SK-N-SH (cell line): ENCODE measurements around the gene MAP1B. TPM values are rescaled to one million over a fixed set of nuclear protein-coding genes. Genes with fewer than 3 reads are reported as not detected.

Experiments used
- CTCF ChIA-PET: fragments of 300-600, 350-600 bp; formaldehyde crosslinking; extraction: SDS; loops from one replicate; lab custom pipeline; 2021; lab: Yijun Ruan, JAX
- POLR2A ChIA-PET: fragments of 350-600 bp; sonication (Branson Sonifier 250); formaldehyde crosslinking; extraction: SDS; loops from one replicate; lab custom pipeline; 2020; ENCODE audit warnings: antibody characterized with exemption, inconsistent platforms; lab: Yijun Ruan, JAX
- DNase-seq: peaks from one replicate; pipeline ENCODE4 v3.0.0; 2012
- H2AFZ ChIP-seq: fragments of 200-600 bp; sonication (generic); 2 replicates; pipeline ENCODE4 v1.8.1; 2016; ENCODE audit warnings: antibody characterized with exemption, mild to moderate bottlenecking, low read depth
- H3F3A ChIP-seq: fragments of 200-600 bp; sonication (generic); replicated peaks from 2 replicates; pipeline ENCODE3; 2016; ENCODE audit warnings: antibody characterized with exemption, mild to moderate bottlenecking; ENCODE audit not compliant: insufficient read depth
- H3K27ac ChIP-seq, 2 experiments: fragments of 200-500 bp in 1 of 2; fragments of 200-600 bp in 1 of 2; sonication (Bioruptor generic) in 1 of 2; sonication (generic), shearing (Covaris generic) in 1 of 2; 2 replicates each; pipeline versions ENCODE4 v1.5.1 to v1.6.1; 2014 to 2016; ENCODE audit warnings: low read depth in 2 of 2, inconsistent platforms in 1 of 2, low read length in 1 of 2, mild to moderate bottlenecking in 1 of 2, mixed read lengths in 1 of 2
- H3K27me3 ChIP-seq: fragments of 200-600 bp; sonication (generic), shearing (Covaris generic); 2 replicates; pipeline ENCODE4 v1.6.1; 2016; ENCODE audit warnings: mixed run types; ENCODE audit not compliant: insufficient read depth
- H3K36me3 ChIP-seq, 2 experiments: fragments of 200-500 bp in 1 of 2; fragments of 200-600 bp in 1 of 2; sonication (Bioruptor generic) in 1 of 2; sonication (generic) in 1 of 2; replicated peaks in 1 of 2; 2 replicates each; pipeline versions ENCODE3 to v1.5.1; 2014 to 2016; ENCODE audit warnings: low read length in 1 of 2, mild to moderate bottlenecking in 1 of 2; ENCODE audit not compliant: insufficient read depth in 2 of 2, control insufficient read depth in 1 of 2
- H3K4me1 ChIP-seq, 2 experiments: fragments of 200-500 bp in 1 of 2; fragments of 200-600 bp in 1 of 2; sonication (Bioruptor generic) in 1 of 2; sonication (generic), shearing (Covaris generic) in 1 of 2; 2 replicates each; pipeline versions ENCODE4 v1.5.1 to v1.6.1; 2014 to 2016; ENCODE audit warnings: low read depth in 1 of 2, low read length in 1 of 2, mixed run types in 1 of 2; ENCODE audit not compliant: insufficient read depth in 2 of 2, control insufficient read depth in 1 of 2
- H3K4me2 ChIP-seq: fragments of 200-600 bp; sonication (generic), shearing (Covaris generic); 2 replicates; pipeline ENCODE4 v1.6.1; 2017; ENCODE audit warnings: mixed run types
- H3K4me3 ChIP-seq, 2 experiments: fragments of 200-500 bp in 1 of 2; fragments of 200-600 bp in 1 of 2; sonication (Bioruptor generic) in 1 of 2; sonication (generic), shearing (Covaris generic) in 1 of 2; 2 replicates each; pipeline versions ENCODE4 v1.5.1 to v1.8.1; 2014 to 2016; ENCODE audit warnings: low read depth in 2 of 2, inconsistent platforms in 1 of 2, low read length in 1 of 2, mild to moderate bottlenecking in 1 of 2, mixed read lengths in 1 of 2, moderate library complexity in 1 of 2
- H3K79me2 ChIP-seq: fragments of 200-600 bp; sonication (generic); 2 replicates; pipeline ENCODE4 v1.8.1; 2017; ENCODE audit warnings: mild to moderate bottlenecking; ENCODE audit not compliant: insufficient read depth
- H3K9ac ChIP-seq: fragments of 200-600 bp; sonication (generic); 2 replicates; pipeline ENCODE4 v1.6.1; 2017; ENCODE audit warnings: mixed run types
- H3K9me2 ChIP-seq: fragments of 200-600 bp; sonication (generic); 2 replicates; pipeline ENCODE4 v1.6.1; 2017; ENCODE audit warnings: mixed run types
- H3K9me3 ChIP-seq: fragments of 200-600 bp; sonication (generic); 2 replicates; pipeline ENCODE4 v1.6.1; 2017; ENCODE audit warnings: mixed run types, mild to moderate bottlenecking, moderate library complexity
- H4K20me1 ChIP-seq: fragments of 200-600 bp; sonication (generic); 2 replicates; pipeline ENCODE4 v1.6.1; 2017; ENCODE audit warnings: mild to moderate bottlenecking, mixed run types; ENCODE audit not compliant: insufficient read depth
- ELF1 ChIP-seq: IDR thresholded peaks from 2 replicates; pipeline ENCODE4 v1.4.0; 2012
- FOSL2 ChIP-seq: IDR thresholded peaks from 2 replicates; pipeline ENCODE4 v1.4.0; 2012; ENCODE audit warnings: low read depth, mild to moderate bottlenecking, moderate library complexity, borderline replicate concordance
- FOXM1 ChIP-seq: IDR thresholded peaks from 2 replicates; pipeline ENCODE4 v1.4.0; 2012; ENCODE audit warnings: low read depth, mild to moderate bottlenecking
- GATA2 ChIP-seq: sonication (generic); formaldehyde crosslinking; IDR thresholded peaks from 2 replicates; pipeline ENCODE4 v1.5.0; 2020; ENCODE audit warnings: mild to moderate bottlenecking, missing genetic modification reagents
- MEF2A ChIP-seq: IDR thresholded peaks from 2 replicates; pipeline ENCODE4 v1.4.0; 2012; ENCODE audit warnings: low read depth, borderline replicate concordance
- NFIC ChIP-seq: IDR thresholded peaks from 2 replicates; pipeline ENCODE4 v1.4.0; 2012; ENCODE audit warnings: borderline replicate concordance
- POLR2AphosphoS5 ChIP-seq: IDR thresholded peaks from 2 replicates; pipeline ENCODE4 v1.6.1; 2012; ENCODE audit warnings: low read depth, low read length
- RFX5 ChIP-seq: IDR thresholded peaks from 2 replicates; pipeline ENCODE4 v1.6.1; 2012; ENCODE audit warnings: mild to moderate bottlenecking, improper control_type of control experiment, low read length
- RXRA ChIP-seq: IDR thresholded peaks from 2 replicates; pipeline ENCODE4 v1.4.0; 2012; ENCODE audit warnings: low read depth, mild to moderate bottlenecking, borderline replicate concordance
- SIN3A ChIP-seq: IDR thresholded peaks from 2 replicates; pipeline ENCODE4 v1.6.1; 2012; ENCODE audit warnings: low read depth, mild to moderate bottlenecking, low read length, moderate library complexity, borderline replicate concordance
- TAF1 ChIP-seq: IDR thresholded peaks from 2 replicates; pipeline ENCODE4 v1.6.1; 2012; ENCODE audit warnings: low read depth, mild to moderate bottlenecking, low read length, moderate library complexity, borderline replicate concordance
- TEAD4 ChIP-seq: IDR thresholded peaks from 2 replicates; pipeline ENCODE4 v1.4.0; 2012; ENCODE audit warnings: mild to moderate bottlenecking, borderline replicate concordance; ENCODE audit not compliant: insufficient read depth
- WGBS: methylation state at CpG from one replicate; pipeline ENCODE4 v1.1.6; 2017; ENCODE audit warnings: low lambda C conversion rate; 5-methylcytosine and 5-hydroxymethylcytosine counted together
- polyA plus RNA-seq, 3 experiments: library from polyadenylated mRNA; depleted of rRNA; stranded (reverse); fragments of >200 nt; gene quantifications; 2 replicates each; pipeline ENCODE4 v1.2.3, GENCODE V29; 2012
- TF ChIP-seq, protein P1 (sequence below): IDR thresholded peaks from 2 replicates; pipeline ENCODE4; 2012
- TF ChIP-seq, protein P2 (sequence below): IDR thresholded peaks from 2 replicates; pipeline ENCODE4 v1.4.0; 2012; ENCODE audit warnings: low read depth
- TF ChIP-seq, protein P3 (sequence below): fragments of 150-350 bp; IDR thresholded peaks from 2 replicates; pipeline ENCODE4 v1.6.1; 2017; ENCODE audit warnings: antibody characterized with exemption, low read length, low read depth, borderline replicate concordance
- TF ChIP-seq, protein P4 (sequence below): fragments of 150-350 bp; IDR thresholded peaks from 2 replicates; pipeline ENCODE4 v1.6.1; 2016; ENCODE audit warnings: mild to moderate bottlenecking, low read depth, low read length
- TF ChIP-seq, protein P5 (sequence below): IDR thresholded peaks from 2 replicates; pipeline ENCODE4 v1.4.0; 2012; ENCODE audit warnings: low read depth, borderline replicate concordance
- TF ChIP-seq, protein P6 (sequence below): IDR thresholded peaks from 2 replicates; pipeline ENCODE4 v1.6.1; 2012; ENCODE audit warnings: mild to moderate bottlenecking, low read depth, low read length, moderate library complexity

MAP1B gene
- polyA plus RNA-seq, 1 of the 3 experiments (the other 2 are of a cell fraction): 47.5 TPM

DNA sequence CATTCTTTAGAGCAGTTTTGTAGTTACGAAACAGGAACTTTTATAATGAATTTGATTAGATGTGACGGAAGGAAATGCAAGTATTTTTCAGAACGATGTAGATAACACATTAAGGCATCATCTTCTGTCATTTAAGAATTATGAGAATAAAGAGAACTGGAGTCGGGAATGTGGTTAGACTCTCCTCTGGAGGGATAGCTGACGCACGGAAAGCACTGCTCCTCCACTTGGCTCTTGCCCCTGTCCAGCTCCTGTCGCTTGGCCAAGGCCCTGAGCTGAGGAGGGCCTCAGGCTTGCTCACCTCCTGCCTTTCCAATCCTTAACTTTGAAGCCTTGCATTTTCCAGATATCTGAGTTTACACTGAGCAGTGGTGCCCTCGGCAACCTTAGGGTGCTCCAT is 60.5 kb downstream of the MAP1B start (continued):
- peak; percentile 22; the same call in 1 of the 2 replicates for TF ChIP-seq POLR2AphosphoS5
- no peak for TF ChIP-seq ELF1
- TF ChIP-seq, protein P1, sequence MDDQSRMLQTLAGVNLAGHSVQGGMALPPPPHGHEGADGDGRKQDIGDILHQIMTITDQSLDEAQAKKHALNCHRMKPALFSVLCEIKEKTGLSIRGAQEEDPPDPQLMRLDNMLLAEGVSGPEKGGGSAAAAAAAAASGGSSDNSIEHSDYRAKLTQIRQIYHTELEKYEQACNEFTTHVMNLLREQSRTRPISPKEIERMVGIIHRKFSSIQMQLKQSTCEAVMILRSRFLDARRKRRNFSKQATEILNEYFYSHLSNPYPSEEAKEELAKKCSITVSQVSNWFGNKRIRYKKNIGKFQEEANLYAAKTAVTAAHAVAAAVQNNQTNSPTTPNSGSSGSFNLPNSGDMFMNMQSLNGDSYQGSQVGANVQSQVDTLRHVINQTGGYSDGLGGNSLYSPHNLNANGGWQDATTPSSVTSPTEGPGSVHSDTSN: peak; percentile 83
- TF ChIP-seq NFIC: peak; percentile 32; the same call in 1 of the 2 replicates
- TF ChIP-seq FOXM1: 0 out of 2 replicates have a peak, but pooled peaks have one; percentile 26
- no peak; the same call in 1 of the 2 replicates for TF ChIP-seq RXRA
- TF ChIP-seq SIN3A: peak; percentile 36; the same call in 1 of the 2 replicates
- no peak for TF ChIP-seq TEAD4
- TF ChIP-seq, protein P2, sequence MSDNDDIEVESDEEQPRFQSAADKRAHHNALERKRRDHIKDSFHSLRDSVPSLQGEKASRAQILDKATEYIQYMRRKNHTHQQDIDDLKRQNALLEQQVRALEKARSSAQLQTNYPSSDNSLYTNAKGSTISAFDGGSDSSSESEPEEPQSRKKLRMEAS: 0 out of 2 replicates have a peak, but pooled peaks have one; percentile 30

DNA sequence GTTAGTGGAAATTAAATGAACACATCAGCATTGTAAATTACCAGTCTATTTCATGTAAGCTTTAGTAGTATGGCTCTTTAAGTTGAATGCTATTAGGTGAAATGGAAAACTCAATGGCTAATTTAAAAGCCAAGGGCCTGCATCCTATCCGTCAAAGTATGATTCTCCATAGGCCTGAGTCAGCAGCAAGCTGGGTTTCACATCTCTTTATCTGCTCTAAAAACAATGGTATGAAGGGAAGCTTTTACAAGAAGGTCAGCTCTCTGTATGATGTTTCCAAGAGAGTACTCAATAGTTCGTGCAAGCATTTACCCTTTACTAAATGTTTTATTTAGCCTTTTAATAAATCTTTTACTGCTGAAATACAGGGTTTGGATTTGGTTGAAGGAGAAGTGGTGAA is 62.8 kb downstream of the MAP1B start:
- H3K27me3 ChIP-seq: no peaks in the 10 kb centered on the region
- POLR2A ChIA-PET: no interaction called here
- peaks cover 32 to 49% of the 10 kb centered on the region in 2 experiments for H3K4me1 ChIP-seq
- peaks cover 48 to 63% of the 10 kb centered on the region in 2 experiments for H3K36me3 ChIP-seq
- H3K4me3 ChIP-seq: no peak overlapping the region
- DNase-seq: no peak
- peaks cover 88% of the 10 kb centered on the region for H4K20me1 ChIP-seq
- H3K4me2 ChIP-seq: no peak overlapping the region
- TF ChIP-seq TEAD4: no peak
- TF ChIP-seq RXRA: no peak
- TF ChIP-seq NFIC: no peak
- no peak for TF ChIP-seq SIN3A
- TF ChIP-seq, protein P3, sequence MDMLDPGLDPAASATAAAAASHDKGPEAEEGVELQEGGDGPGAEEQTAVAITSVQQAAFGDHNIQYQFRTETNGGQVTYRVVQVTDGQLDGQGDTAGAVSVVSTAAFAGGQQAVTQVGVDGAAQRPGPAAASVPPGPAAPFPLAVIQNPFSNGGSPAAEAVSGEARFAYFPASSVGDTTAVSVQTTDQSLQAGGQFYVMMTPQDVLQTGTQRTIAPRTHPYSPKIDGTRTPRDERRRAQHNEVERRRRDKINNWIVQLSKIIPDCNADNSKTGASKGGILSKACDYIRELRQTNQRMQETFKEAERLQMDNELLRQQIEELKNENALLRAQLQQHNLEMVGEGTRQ: no peak
- TF ChIP-seq, protein P4, sequence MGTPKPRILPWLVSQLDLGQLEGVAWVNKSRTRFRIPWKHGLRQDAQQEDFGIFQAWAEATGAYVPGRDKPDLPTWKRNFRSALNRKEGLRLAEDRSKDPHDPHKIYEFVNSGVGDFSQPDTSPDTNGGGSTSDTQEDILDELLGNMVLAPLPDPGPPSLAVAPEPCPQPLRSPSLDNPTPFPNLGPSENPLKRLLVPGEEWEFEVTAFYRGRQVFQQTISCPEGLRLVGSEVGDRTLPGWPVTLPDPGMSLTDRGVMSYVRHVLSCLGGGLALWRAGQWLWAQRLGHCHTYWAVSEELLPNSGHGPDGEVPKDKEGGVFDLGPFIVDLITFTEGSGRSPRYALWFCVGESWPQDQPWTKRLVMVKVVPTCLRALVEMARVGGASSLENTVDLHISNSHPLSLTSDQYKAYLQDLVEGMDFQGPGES: no peak
- TF ChIP-seq GATA2 (CRISPR knock-in tag): no peak
- no peak for TF ChIP-seq RFX5
- TF ChIP-seq, protein P5, sequence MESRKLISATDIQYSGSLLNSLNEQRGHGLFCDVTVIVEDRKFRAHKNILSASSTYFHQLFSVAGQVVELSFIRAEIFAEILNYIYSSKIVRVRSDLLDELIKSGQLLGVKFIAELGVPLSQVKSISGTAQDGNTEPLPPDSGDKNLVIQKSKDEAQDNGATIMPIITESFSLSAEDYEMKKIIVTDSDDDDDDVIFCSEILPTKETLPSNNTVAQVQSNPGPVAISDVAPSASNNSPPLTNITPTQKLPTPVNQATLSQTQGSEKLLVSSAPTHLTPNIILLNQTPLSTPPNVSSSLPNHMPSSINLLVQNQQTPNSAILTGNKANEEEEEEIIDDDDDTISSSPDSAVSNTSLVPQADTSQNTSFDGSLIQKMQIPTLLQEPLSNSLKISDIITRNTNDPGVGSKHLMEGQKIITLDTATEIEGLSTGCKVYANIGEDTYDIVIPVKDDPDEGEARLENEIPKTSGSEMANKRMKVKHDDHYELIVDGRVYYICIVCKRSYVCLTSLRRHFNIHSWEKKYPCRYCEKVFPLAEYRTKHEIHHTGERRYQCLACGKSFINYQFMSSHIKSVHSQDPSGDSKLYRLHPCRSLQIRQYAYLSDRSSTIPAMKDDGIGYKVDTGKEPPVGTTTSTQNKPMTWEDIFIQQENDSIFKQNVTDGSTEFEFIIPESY: no peak
- TF ChIP-seq MEF2A: no peak
- no peak for TF ChIP-seq FOSL2
- TF ChIP-seq, protein P6, sequence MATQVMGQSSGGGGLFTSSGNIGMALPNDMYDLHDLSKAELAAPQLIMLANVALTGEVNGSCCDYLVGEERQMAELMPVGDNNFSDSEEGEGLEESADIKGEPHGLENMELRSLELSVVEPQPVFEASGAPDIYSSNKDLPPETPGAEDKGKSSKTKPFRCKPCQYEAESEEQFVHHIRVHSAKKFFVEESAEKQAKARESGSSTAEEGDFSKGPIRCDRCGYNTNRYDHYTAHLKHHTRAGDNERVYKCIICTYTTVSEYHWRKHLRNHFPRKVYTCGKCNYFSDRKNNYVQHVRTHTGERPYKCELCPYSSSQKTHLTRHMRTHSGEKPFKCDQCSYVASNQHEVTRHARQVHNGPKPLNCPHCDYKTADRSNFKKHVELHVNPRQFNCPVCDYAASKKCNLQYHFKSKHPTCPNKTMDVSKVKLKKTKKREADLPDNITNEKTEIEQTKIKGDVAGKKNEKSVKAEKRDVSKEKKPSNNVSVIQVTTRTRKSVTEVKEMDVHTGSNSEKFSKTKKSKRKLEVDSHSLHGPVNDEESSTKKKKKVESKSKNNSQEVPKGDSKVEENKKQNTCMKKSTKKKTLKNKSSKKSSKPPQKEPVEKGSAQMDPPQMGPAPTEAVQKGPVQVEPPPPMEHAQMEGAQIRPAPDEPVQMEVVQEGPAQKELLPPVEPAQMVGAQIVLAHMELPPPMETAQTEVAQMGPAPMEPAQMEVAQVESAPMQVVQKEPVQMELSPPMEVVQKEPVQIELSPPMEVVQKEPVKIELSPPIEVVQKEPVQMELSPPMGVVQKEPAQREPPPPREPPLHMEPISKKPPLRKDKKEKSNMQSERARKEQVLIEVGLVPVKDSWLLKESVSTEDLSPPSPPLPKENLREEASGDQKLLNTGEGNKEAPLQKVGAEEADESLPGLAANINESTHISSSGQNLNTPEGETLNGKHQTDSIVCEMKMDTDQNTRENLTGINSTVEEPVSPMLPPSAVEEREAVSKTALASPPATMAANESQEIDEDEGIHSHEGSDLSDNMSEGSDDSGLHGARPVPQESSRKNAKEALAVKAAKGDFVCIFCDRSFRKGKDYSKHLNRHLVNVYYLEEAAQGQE: no peak
- TF ChIP-seq TAF1: no peak
- H3K27ac ChIP-seq: peak overlapping the region; percentile 41 to 83
- CTCF ChIA-PET: interaction anchor here (0.6 to 2.3 kb wide), 3 partner anchors 14 to 311 kb away, joined by 3 to 6 read pairs (median 3); no protein-coding TSS in a partner anchor
- H2AFZ ChIP-seq: no peak overlapping the region
- H3K9ac ChIP-seq: no peak overlapping the region
- H3K79me2 ChIP-seq: peaks cover 98% of the 10 kb centered on the region
- no peaks in the 10 kb centered on the region for H3K9me3 ChIP-seq
- WGBS: 83% methylated on average over 2 of the region's 2 CpGs
- H3K9me2 ChIP-seq: no peaks in the 10 kb centered on the region
- peaks cover 65% of the 10 kb centered on the region for H3F3A ChIP-seq
